GM18873 (cell line): Measurements from ENCODE around the gene STK24.

Experiments used
- ATAC-seq: cut with Tn5 transposase; IDR thresholded peaks from one replicate; pipeline ENCODE4 v1.9.1; 2021; ENCODE audit warnings: mild to moderate bottlenecking, moderate library complexity, moderate number of reproducible peaks; ENCODE audit not compliant: unreplicated experiment, low FRiP score

The STK24 gene

DNA sequence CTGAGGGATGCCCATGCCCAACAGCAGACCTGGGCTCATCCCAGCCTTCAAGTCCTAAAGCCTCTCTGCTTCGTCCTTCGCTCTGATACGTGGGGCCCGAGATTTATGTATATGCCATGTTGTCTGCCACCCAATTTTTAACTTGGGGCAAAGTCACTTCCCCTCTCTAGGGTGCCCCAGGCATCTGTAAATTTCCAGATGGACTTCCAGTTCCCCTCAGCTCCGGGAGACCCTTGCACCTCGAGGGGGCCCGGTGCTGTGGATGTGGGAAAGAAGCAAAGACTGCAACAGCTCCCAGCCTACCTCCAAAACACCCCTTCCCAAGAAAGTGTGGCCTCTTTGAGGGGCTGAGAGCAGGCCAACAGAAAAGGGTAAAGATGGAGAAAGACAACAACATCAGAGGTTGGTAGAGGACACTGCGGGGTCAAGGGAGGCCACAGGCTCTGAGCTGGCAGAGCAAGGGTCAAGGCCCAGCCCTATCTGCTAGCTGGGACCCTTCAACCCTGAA lies 97.4 kb downstream of the STK24 start:
- ATAC-seq = no peak

DNA sequence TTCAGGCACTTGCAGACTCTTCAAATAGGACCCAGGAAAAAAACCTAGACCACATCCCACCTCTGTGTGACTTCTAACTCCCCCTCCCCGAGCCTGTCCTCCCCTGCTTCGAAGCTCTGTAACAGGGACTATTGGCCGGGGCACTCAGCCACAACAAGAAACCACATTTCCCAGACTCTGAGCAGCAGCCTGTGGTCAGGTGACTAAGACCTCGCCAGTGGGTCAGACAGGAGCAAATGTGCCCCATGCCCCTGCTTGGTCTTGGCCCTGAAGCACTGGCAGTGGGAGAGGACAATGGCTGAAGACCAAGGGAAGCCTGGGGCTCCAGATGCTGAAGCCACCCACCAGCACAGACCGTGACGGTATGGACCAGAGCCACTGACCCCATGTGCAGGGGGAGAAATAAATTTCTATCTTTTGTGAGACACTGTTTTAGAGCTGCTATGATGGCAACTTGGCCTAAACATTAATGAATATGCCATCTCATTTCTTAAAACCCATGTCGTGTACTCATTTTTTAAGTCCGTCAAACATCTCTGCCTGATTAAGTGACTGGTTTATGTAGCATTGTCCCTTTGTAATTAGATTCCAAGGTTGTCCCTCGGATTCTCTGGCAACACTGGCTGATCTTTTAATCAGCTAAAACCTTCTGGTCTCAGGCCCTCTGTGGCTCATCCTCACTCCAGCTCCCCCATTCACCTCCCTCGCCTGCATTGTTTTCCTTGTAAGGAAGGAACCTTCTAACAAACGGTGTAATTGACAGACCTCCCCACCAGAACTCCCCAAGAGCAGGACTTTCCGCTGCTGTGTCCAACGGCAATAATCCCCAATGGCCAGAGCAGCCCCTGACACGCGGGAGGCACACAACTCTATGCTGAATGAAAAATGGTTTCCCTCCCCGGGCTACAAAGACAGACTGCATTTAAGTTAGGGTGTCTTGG lies 98.4 kb downstream of the STK24 start:
- ATAC-seq = peak; percentile 49

DNA sequence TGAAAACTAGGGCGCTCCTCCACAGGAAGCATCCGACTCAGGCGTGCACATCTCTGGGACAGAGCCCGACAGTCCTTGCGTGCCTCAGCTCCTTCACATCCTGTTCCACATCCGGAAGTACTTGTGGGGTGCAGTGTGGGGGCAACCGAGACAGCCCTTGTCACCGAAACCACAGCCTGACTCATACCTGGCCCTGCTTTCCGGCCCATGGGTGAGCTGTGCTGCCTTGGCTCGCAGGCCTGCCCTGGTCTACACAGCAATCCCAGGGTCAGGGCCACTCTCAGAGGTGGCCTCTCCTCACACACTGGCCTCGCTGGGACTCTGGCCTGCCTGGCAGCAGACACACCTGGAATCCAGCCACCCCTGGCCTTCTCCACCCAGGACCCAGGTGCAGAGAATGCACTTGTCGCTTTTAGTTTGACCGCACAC lies 100.4 kb downstream of the STK24 start:
- ATAC-seq = peak; percentile 87

DNA sequence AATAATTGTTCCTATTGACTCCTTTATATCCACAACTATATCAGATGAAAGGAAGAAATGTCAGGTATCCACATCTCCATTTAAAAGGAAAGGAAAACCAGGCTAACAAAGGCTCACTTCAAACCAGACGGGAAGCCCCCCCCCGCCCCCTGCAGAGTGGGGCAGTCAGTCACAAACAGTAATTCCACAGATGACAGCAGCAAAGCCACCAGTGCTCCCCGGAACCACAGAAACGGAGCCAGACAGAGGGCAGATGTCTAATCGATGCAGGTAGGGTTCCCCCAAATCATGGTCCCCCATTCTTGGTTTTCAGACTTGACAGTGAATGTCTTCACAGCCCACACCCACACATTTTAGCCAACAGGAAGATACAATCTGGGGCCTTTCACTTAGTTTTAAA lies 100.8 kb downstream of the STK24 start:
- ATAC-seq = peak; percentile 4

DNA sequence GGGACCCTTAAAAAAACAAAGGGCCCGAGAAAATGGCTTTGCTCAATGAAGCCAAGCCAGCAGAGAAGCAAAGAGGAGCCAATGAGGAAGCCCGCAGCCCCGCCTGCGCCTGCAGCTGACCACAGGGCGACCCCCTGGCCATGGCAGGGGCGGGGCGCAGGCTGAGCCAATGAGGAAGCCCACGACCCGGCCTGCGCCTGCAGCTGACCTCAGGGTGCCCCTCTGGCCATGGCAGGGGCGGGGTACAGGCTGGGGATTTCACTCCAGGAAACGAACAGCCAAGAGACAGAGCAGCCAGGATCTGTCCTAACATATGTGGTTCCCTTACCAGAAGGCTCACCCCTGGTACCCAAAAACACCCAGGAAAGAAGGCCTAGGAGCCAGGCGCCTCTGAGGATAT lies 101.4 kb downstream of the STK24 start:
- ATAC-seq = no peak

DNA sequence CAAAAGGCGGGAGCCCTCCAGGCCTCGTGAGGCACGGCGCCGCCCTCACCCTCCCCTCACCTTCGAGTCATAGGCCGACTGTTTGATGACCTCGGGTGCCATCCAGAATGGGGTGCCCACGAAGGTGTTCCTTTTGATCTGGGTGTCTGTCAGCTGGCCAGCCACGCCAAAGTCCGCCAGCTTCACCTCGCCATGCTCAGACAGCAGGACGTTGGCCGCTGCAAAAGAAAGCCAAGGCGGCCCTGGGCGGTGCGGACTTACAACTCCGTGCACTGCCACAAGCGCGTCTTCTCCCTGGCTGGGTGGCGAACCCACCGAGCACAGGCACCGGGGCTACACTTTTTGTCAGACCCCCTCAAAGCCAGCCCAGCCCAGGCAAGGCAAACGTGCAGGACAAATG lies 102.1 kb downstream of the STK24 start:
- no peak for ATAC-seq

DNA sequence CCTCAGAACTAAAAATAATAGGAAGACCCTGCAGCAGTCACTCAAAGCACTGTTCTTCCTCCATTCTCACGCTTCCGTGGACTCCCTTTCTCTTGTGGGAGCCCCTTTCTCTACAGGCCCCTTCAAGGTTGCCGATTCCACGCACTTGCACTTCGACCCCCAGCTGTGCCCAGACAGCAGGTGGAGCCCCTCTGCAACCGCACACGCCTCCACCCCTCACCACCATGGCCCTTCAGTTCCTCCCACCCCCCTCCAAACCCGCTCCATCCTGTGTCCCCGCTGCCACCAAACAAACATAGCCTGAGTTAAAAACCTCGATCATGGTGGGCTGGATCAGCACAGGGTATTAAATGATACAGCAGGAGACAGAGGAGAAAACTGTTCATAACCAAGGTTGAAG lies 102.6 kb downstream of the STK24 start:
- ATAC-seq = no peak

DNA sequence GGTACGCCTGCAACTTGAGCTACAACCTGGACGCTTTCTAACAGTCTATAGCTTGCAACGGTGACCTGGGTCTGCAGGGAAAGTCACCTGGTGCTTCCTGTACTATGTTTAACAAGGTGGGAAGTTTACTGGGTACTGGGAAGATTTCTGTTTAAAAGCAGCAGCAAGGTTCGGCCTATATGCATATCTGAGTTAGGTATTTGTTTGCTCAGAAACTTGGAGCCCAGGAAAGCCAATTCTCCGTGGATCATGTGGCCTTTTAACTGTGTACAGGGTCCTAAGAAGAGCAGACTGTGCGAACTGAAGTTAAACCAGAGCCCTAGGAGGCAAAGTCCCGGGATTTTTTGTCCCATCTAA lies 103.1 kb downstream of the STK24 start:
- ATAC-seq = no peak

DNA sequence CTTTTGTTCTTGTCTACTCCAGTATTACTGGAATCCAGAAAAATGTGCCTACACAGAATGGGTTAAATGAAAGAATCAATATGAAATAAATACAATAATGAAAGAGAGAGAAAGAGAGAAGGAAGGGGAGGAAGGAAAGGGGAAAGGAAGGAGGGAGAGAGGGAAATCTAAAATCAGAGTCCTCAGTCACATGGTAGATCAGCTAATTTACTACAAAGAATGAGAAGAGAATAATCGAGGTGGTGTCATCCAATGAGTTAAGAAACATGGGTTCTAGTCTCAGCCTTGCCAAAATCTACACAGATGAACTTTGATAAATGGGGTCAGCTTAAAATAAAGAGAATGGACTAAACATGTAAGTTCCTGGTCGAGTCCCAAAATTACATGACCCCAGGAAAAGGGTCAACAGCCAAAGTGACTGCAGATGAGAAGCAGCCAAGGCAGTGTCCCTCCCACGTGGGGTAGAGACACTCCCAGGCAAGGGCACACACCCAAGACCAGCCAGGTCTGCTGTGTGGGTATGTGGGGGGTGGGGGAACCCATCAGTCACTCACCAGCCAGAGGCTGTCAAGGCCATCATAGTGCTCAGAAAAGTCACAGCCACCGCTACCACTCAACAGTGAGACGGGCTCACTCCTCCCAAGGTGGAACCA lies 103.6 kb downstream of the STK24 start:
- no peak for ATAC-seq

DNA sequence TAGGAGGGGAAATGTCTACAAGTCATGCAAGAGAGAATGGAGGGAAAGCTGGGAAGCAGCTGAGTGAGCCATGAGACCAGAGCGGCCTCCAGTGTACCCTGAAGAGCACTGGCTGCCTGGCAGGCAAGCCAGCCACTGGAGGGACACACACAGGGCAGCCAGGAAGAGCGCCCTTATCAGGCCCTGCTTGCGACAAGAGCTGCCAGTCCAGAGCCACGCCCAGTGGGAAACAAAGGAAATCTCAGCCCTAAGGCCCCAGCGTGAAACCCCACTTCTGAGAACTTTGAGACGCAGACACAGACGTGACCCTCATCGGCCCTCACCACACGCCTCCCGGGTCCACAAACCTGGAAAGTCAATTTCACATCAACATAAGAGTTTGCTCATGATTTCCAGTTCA lies 105.0 kb downstream of the STK24 start:
- no peak for ATAC-seq

DNA sequence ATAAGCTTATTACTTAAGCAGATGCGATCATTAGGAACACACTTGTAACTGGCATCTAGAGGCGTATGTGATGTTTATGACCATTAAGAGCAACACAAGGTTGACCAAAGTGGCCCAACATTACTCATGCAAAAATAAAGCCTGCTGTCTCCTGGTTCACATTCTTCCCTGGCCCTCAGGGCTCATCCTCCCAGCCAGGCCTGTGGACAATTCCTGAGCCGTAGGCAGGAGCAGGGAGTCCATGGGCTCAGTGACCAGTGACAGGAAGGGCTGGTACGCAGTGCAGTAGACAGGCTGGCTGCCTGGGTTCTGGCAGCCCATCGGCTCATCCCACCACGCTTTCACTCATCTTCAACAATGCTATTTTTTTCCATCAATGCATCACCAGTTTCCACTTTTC lies 106.0 kb downstream of the STK24 start:
- no peak for ATAC-seq

DNA sequence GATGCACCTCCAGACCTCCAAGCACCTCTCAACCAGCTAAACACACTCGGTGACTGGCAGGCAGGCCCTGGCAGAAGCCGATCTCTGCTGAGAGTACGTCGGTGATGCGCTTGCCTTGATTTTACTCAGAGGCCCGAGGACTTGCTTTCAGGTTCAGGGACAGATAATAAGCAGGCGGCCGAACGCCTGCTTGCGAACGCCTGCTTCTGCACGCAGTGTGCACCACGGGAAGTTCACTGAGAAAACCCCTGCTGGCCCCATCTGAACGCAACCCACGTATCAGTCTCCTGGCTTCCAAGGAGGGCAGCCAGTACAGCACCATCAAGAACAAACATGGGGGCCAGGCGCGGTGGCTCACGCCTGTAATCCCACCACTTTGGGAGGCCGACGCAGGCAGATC lies 108.0 kb downstream of the STK24 start:
- ATAC-seq = no peak

DNA sequence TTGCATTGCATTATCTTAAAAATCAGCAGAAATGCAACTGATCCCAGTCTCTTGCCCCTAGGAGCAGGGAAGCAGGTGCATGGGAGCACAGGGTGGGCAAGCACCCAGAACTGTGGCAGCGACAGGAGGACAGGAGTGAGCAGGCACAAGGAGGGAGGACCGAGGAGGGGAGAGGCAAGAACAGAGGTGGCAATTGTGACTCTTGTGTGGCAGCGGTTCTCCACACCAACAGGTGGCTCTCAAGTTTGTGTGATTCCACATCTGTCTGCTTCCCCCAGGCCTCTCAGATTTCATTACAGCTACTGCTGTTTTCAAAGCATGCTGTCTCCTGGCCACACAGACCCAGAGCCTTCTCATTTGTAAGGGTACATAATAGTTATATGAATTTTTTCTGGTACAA lies 108.5 kb downstream of the STK24 start:
- no peak for ATAC-seq

DNA sequence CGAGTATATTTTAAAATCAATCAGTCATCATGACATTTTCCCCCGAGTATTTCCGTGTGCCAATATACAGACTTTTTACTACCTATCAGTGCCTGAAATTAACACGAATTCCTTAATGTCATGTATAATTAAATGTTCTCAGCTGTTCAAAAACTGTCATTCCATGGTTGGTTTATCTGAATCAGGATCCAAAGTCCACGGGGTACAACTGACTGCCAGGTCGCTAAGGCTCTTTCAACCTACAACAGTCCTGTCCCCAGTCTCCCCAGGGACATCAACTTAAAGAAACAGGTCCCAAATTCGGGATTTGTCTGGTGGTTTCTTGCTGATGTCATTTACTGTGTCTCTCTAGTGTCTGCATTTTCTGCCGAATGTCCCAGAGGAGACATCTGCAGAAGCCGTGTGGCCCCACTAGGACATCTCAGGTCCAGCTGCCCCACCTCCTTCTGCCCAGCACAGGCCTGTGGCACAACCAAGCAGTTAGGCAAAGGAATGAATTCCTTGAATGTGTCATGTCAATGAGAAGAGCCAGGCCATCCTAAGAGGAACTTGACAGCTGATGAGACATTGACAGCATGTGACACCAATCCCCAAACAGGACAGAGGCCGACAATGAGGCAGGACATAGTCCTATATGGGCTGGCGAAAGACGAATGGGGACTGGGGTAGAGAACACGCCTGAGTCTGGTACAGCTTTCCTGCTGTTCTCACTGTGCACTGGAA lies 109.5 kb downstream of the STK24 start:
- ATAC-seq = no peak

DNA sequence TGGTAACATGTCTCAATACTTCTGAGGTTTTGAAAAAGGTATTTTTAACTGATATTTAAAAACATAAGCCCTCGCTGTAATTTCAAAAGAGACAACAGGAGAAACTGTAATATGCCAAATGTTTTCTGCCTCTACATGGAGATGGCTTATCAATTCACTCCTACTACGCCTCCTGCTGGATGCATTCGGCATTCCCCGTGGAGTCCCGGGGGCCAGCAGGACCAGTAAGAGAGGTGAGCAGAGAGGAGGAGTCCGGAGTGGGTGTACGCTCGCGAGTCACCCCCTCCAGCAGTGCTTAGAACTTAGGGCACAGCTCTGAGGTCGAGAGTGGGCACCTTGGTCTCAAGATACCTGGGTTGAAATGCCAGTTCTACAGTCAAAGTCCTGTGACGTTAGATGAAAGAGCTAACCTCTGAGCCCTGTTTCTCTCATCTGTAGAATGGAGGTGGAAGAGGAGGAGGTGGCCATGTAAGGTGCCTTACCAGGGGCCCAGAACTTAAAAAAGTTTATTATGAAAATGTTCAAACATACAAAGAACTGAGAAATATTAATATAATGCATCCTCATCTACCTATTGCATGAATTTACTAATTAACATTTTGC lies 110.2 kb downstream of the STK24 start:
- ATAC-seq = no peak

DNA sequence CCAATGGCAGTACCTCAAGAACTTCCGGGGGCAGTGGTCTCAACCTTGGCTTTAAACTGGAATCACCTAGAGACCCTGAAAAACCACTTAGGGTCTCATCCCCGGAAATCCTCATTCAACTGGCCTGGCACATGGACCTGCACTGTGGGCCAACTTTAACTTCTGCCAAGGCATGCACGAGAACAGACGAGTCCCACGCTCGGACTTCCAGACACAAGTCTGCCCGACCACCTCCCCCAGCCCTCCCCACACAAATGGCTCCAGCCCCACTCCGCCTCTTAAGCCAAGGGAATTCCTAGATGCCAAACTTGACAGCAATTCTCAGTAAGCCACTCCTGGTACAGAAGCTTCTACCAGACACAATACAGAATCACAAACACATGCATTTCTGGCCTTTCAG lies 114.0 kb downstream of the STK24 start:
- no peak for ATAC-seq

DNA sequence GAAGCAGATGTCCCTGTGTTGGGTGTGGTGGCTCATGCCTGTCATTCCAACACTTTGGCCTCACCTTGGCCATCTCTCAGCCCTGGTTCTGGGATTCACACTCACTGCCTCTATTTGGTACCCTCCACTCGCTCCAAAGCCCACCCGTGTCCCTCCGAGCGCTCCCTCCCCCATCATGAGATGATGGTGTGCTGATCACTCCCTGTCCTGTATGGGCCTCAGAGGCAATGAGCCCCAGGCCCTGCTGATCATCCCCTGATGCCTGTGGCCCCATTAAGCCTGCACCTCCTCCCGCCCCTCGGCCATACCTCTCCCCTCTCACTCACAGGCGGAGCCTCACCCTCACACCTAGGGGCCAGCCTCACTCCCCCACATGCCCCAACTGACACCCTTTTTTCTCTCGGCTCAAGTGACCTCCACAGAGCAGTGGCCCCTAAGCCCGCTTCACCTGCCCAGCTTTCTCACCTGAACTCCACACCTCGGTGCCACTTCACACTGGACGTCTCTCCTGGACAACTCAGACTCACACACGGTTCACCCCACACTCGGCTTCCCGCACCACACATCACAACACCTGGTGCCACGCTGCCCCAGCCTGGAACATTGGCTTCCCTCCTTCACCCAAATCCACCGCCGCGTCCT lies 114.5 kb downstream of the STK24 start:
- ATAC-seq = no peak

DNA sequence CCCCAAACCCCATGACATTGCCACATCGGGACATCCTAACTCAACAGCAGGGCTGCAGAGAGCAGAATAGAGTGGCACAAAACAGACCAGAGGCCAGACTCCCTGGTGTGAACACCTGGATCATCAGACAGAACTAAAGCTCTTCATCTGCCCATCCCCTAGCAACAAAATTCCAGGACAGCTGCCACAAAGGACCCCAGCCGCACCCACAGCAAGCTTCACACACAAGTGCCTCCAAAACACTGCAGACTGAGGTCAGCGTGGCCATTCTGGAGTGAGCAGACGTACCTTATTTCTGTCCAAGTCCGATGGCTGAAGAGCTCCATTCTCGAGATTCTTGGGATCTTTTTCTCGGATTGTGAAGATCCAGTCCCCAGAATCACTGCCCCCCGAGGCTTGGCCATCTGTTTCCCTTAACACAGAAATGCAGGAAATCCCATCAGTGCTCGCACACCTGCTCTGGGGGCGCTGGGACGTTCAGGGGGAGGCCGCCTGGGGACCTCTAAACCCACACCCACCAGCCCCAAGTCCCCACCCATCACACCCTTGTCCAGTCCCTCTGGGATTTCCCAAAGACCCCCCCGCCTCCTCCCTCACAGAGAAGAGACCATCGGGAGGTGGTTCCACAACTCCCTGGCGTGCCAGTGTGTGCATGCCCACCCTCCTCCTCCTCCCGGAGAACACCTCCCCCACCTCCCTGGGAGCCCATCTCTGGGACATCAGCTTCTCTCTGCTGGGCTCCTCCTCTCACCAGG lies 115.2 kb downstream of the STK24 start:
- no peak for ATAC-seq

DNA sequence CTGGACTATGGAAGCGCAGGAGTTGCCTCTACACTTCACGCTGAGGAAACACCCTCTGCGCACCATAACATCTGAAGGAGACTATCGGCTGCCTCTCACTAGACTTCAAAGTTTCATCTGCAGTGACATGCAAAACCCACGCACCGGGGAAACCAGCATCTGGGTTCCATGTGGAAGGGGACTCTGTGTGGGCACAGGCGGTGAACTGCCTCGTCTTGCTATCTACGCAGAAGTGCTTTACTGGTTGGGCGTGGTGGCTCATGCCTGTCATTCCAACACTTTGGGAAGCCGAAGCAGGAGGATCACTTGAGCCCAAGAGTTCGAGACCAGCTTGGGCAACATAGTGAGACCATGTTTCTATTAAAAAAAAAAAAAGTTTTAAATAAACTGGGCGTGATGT lies 116.4 kb downstream of the STK24 start:
- ATAC-seq = no peak
